ENCODE data around the gene SUSD6.

DNA sequence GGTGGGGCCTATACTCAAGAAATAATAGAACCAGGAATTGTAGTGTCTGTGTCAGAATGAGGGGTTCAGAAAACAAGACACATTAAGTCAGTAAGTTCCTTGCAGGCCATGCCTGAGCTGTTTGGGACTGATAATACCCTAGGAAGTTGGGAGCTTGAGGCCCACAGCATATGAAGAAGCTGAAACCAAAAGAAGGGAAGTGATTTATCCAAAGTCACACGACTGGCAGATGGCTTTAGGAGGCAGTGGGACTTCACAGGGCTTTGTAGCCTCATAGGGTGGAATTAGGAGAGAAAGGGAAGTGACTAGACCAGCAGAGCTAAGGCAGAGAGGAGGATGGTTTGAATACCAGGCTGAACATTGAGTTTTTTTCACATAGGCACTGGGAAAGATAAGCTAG is 99.0 kb downstream of the SUSD6 start:
- TF ChIP-seq POLR2A (IDR thresholded peaks at IDR 0.05) (no peak), POLR2AphosphoS5 (IDR thresholded peaks at IDR 0.05) (no peak)
- TF ChIP-seq, protein P1, sequence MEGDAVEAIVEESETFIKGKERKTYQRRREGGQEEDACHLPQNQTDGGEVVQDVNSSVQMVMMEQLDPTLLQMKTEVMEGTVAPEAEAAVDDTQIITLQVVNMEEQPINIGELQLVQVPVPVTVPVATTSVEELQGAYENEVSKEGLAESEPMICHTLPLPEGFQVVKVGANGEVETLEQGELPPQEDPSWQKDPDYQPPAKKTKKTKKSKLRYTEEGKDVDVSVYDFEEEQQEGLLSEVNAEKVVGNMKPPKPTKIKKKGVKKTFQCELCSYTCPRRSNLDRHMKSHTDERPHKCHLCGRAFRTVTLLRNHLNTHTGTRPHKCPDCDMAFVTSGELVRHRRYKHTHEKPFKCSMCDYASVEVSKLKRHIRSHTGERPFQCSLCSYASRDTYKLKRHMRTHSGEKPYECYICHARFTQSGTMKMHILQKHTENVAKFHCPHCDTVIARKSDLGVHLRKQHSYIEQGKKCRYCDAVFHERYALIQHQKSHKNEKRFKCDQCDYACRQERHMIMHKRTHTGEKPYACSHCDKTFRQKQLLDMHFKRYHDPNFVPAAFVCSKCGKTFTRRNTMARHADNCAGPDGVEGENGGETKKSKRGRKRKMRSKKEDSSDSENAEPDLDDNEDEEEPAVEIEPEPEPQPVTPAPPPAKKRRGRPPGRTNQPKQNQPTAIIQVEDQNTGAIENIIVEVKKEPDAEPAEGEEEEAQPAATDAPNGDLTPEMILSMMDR (IDR thresholded peaks at IDR 0.05) = no peak

Measured in prostate gland (tissue), 2 donors.